ENCODE results near the gene SGSM2.

DNA sequence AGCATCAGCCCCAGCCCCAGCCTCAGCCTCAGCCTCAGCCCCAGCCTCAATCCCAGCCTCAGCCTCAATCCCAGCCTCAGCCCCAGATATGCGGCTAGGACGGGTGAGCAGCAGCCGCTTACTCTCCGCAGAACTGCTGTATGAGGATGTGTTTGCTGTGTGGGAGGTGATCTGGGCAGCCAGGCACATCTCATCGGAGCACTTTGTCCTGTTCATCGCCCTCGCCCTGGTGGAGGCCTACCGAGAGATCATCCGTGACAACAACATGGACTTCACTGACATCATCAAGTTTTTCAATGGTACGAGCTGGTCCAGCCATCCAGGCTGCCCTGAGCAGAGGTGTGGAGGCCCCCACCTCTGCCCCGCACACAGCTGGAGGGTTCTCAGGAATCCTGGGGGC lies 41.6 kb downstream of the SGSM2 start:
- TF ChIP-seq EP300 (IDR thresholded peaks at IDR 0.05; ENCODE audit: low read depth): no peak
- no peak for TF ChIP-seq CTCF (IDR thresholded peaks at IDR 0.05)
